SU-DHL-6 (cell line): ENCODE measurements around the gene MEAK7.

Experiments
- H2AFZ ChIP-seq: fragments of 200-600 bp; sonication (generic); 2 replicates; pipeline ENCODE4 v1.6.1; 2014; ENCODE audit warnings: low read depth, mild to moderate bottlenecking, moderate library complexity, mixed read lengths, antibody characterized with exemption, low read length; ENCODE audit not compliant: severe bottlenecking
- H3F3A ChIP-seq: fragments of 200-600 bp; shearing (Covaris generic); 2 replicates; pipeline ENCODE4 v1.6.0; 2016; ENCODE audit warnings: antibody characterized with exemption, mild to moderate bottlenecking; ENCODE audit not compliant: insufficient read depth
- H3K27ac ChIP-seq: fragments of 200-600 bp; sonication (generic); 2 replicates; pipeline ENCODE4 v1.5.1; 2016; ENCODE audit warnings: low read depth, mild to moderate bottlenecking, low read length, moderate library complexity, mixed read lengths
- H3K27me3 ChIP-seq: fragments of 200-600 bp; sonication (generic), shearing (Covaris generic); 2 replicates; pipeline ENCODE4 v1.6.0; 2014; ENCODE audit warnings: mild to moderate bottlenecking, low read length
- H3K36me3 ChIP-seq: fragments of 200-600 bp; sonication (generic); 2 replicates; pipeline ENCODE4 v1.6.1; 2014; ENCODE audit warnings: mild to moderate bottlenecking, low read length, mixed read lengths
- H3K4me2 ChIP-seq: fragments of 300-600, 200-600 bp; shearing (Covaris generic), sonication (generic); 2 replicates; pipeline ENCODE4 v1.6.0; 2014; ENCODE audit warnings: low read length, low read depth, mild to moderate bottlenecking; ENCODE audit not compliant: poor library complexity, severe bottlenecking
- H3K4me3 ChIP-seq: fragments of 200-600 bp; sonication (generic); 2 replicates; pipeline ENCODE4 v1.5.1; 2014; ENCODE audit warnings: antibody characterized with exemption, low read length, mild to moderate bottlenecking, mixed read lengths; ENCODE audit not compliant: insufficient read depth, poor library complexity, severe bottlenecking
- H3K79me2 ChIP-seq: fragments of 200-600 bp; sonication (generic); 2 replicates; pipeline ENCODE4 v1.6.1; 2014; ENCODE audit warnings: mild to moderate bottlenecking, low read length, moderate library complexity; ENCODE audit not compliant: insufficient read depth
- H3K9ac ChIP-seq: fragments of 200-600 bp; sonication (generic); 2 replicates; pipeline ENCODE4 v1.7.0; 2014; ENCODE audit warnings: mild to moderate bottlenecking, low read length
- H3K9me2 ChIP-seq: fragments of 200-600 bp; sonication (generic); replicated peaks from 2 replicates; pipeline ENCODE4 v1.6.1; 2014; ENCODE audit warnings: low read length; ENCODE audit not compliant: insufficient read depth
- H3K9me3 ChIP-seq: fragments of 200-600 bp; sonication (generic); 2 replicates; pipeline ENCODE4 v1.6.1; 2014; ENCODE audit warnings: low read length, mixed read lengths; ENCODE audit not compliant: insufficient read depth
- H4K20me1 ChIP-seq: fragments of 200-600 bp; sonication (generic); 2 replicates; pipeline ENCODE4 v1.6.1; 2014; ENCODE audit warnings: low read depth, mild to moderate bottlenecking, antibody characterized with exemption, low read length, moderate library complexity, mixed read lengths
- CTCF ChIP-seq: fragments of 200-600 bp; sonication (generic); IDR thresholded peaks from one replicate; pipeline ENCODE4 v1.5.1; 2017; ENCODE audit warnings: antibody characterized with exemption, mild to moderate bottlenecking, low read length, moderate library complexity; ENCODE audit not compliant: insufficient read depth, poor library complexity, severe bottlenecking
- EZH2phosphoT487 ChIP-seq: fragments of 200-600 bp; sonication (generic), shearing (Covaris generic); conservative IDR thresholded peaks from 2 replicates; pipeline ENCODE4 v1.6.1; 2018; ENCODE audit warnings: mild to moderate bottlenecking, antibody characterized with exemption, low read length, moderate library complexity, mixed read lengths

MEAK7 gene

DNA sequence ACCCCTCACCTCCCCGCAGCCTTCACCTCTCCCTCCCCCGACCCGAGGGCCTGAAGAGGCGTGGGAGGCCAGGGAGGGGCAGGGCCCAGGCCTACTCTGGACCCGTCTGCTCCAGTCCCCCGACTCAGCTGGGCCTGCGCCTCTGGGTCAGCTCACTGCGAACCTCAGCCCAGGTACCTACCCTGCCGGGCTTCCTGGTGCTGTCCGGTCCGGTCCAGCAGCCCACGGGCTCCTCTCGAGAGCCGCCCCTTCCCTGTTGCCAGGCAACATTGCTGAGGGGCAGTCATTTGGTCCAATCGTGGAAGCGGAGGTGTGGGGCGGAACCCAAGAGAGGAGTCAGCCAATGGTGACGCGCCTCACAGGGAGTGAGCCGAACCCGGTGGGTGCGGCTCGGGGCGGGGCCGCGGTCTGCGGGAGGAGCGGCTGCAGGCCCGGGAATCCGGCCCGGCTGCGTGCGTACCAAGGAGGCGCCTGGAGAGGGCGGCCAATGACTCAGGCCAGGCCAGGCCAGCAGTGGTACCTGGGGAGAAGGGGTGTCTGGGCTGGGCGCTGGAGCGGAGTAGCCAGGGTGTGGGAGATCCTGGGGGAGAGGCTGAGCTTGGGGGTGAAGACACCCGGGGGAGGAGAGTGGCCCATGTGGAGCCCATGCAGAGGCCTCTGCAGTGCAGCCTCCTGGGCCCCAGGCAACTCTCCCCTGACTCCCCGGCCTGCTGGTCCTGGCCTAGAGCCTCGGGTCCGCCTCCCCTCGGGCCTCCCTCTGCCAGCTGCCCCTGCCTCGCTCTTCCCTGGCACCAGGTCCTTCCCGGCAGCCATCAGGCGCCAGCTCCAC lies at the start of gene MEAK7:
MEAK7 (minus strand) TSS at position 240 of the 829 bp plus-strand sequence. CDS start 6,573 bp downstream, outside the sequence.
- Histone ChIP-seq H3K27ac (peak within 1 kb of the TSS; percentile 62), H3K9ac (peak within 1 kb of the TSS; percentile 69), H2AFZ (peak within 1 kb of the TSS; percentile 97), H3K79me2 (no peaks in the 10 kb centered on the region), H3K4me2 (peak within 1 kb of the TSS; percentile 75), H3F3A (peaks cover 10% of the 10 kb centered on the region; the same call in 1 of the 2 replicates), H3K36me3 (no peaks in the 10 kb centered on the region), H3K9me2 (no peaks in the 10 kb centered on the region), H3K9me3 (no peaks in the 10 kb centered on the region), H4K20me1 (no peaks in the 10 kb centered on the region), H3K27me3 (no peaks in the 10 kb centered on the region), H3K4me3 (peak within 1 kb of the TSS; percentile 90)
- no peak for TF ChIP-seq EZH2phosphoT487
- TF ChIP-seq CTCF = no peak

DNA sequence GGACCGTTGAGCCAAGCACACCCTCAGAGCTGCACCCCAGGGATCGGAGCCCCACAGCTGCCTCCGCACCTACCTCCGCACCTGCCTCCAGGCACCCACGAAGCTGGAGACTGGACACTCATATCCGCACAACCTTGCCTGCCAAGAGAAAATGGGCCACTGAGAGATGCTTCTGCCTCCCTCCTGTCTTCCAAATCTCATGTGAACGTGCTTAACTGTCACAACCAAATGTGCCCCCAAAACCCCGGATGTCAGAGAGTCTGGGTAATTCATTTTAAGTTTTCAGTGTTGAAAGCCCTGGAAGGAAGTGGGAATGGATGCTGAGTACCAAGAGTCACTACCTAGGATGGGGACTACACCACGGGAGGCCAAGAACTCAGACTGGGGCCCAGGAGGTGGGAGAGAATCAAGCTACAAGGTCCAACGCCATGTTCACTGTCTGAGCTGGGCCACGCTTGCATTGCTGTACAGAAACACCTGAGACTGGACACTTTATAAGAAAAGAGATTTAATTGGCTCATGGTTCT lies 49.5 kb upstream of the MEAK7 start:
- no peaks in the 10 kb centered on the region for H3K9me3 ChIP-seq
- H3K79me2 ChIP-seq = no peaks in the 10 kb centered on the region
- H3F3A ChIP-seq = no peaks in the 10 kb centered on the region
- no peaks in the 10 kb centered on the region for H4K20me1 ChIP-seq
- no peak overlapping the region for H3K27ac ChIP-seq
- TF ChIP-seq EZH2phosphoT487 (no peak), CTCF (no peak)
- no peak overlapping the region for H3K4me2 ChIP-seq
- no peak overlapping the region for H3K9ac ChIP-seq
- no peaks in the 10 kb centered on the region for H3K36me3 ChIP-seq
- H3K9me2 ChIP-seq = no peaks in the 10 kb centered on the region
- H3K27me3 ChIP-seq = no peaks in the 10 kb centered on the region
- H2AFZ ChIP-seq = no peak overlapping the region
- H3K4me3 ChIP-seq = no peak overlapping the region

- H3K9me2 ChIP-seq = no peaks in the 10 kb centered on the region
- H3K27ac ChIP-seq = no peak overlapping the region
- H3F3A ChIP-seq = no peaks in the 10 kb centered on the region
- no peak overlapping the region for H3K9ac ChIP-seq
- no peak overlapping the region for H3K4me2 ChIP-seq
- TF ChIP-seq CTCF (no peak), EZH2phosphoT487 (no peak)
- H3K9me3 ChIP-seq = no peaks in the 10 kb centered on the region
- no peaks in the 10 kb centered on the region for H4K20me1 ChIP-seq
- H3K27me3 ChIP-seq = no peaks in the 10 kb centered on the region
- H3K4me3 ChIP-seq = no peak overlapping the region
- H3K79me2 ChIP-seq = no peaks in the 10 kb centered on the region
- H2AFZ ChIP-seq = no peak overlapping the region
- no peaks in the 10 kb centered on the region for H3K36me3 ChIP-seq
Observed at GRCh38 chr16:84552135-84552534, 47.7 kb upstream of the MEAK7 start.
